Breast epithelium (tissue), 3 donors: ENCODE results near the gene CHKA.

Experiments
- POLR2A ChIP-seq: fragments of 450-650 bp; IDR thresholded peaks from one replicate; pipeline ENCODE4 v1.6.1; 2016; ENCODE audit warnings: antibody characterized with exemption, mild to moderate bottlenecking, moderate library complexity
- POLR2AphosphoS5 ChIP-seq, 3 donors: sonication (generic); formaldehyde crosslinking; IDR thresholded peaks; one replicate each; pipeline ENCODE4 v1.6.1; 2017; ENCODE audit warnings: antibody characterized with exemption in 3 of 3
- TF ChIP-seq, protein P1 (sequence below), 3 donors: fragments of 450-650 bp; IDR thresholded peaks; one replicate each; pipeline ENCODE4 v1.5.1; 2016 to 2017; ENCODE audit warnings: antibody characterized with exemption in 3 of 3, mild to moderate bottlenecking in 3 of 3, moderate library complexity in 3 of 3

DNA sequence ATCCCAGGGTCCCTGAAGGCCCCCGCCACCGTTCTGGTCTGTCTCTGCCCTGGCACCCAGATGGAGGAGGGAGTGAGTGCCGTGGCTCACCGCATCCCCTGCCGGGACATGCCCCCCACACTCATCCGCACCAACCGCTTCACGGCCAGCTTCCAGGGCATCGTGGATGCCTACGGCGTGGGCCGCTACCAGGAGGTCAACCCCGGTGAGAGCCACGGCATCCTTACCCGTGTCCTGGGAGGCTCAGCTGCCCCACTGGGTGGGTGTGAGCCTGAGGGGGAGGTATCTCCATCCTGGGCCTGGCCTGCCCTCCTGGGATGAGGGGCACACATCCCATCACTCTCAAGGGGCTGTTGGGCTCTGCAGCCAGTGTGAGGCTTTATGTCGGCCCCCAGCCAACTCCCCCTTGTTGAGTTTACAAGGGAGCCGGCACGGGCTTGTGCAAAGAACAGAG lies 76.3 kb downstream of the CHKA start:
- TF ChIP-seq, protein P1, sequence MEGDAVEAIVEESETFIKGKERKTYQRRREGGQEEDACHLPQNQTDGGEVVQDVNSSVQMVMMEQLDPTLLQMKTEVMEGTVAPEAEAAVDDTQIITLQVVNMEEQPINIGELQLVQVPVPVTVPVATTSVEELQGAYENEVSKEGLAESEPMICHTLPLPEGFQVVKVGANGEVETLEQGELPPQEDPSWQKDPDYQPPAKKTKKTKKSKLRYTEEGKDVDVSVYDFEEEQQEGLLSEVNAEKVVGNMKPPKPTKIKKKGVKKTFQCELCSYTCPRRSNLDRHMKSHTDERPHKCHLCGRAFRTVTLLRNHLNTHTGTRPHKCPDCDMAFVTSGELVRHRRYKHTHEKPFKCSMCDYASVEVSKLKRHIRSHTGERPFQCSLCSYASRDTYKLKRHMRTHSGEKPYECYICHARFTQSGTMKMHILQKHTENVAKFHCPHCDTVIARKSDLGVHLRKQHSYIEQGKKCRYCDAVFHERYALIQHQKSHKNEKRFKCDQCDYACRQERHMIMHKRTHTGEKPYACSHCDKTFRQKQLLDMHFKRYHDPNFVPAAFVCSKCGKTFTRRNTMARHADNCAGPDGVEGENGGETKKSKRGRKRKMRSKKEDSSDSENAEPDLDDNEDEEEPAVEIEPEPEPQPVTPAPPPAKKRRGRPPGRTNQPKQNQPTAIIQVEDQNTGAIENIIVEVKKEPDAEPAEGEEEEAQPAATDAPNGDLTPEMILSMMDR (IDR thresholded peaks at IDR 0.05): no peak
- TF ChIP-seq POLR2AphosphoS5 (IDR thresholded peaks at IDR 0.05) (no peak), POLR2A (no peak)
